GM12892 (cell line): ENCODE measurements around the gene FPR3.

ENCODE experiments used
- POLR2A ChIP-seq: IDR thresholded peaks from 2 replicates; pipeline ENCODE4 v1.6.1; 2011; ENCODE audit warnings: low read depth, low read length, control low read depth
- POLR2AphosphoS5 ChIP-seq: IDR thresholded peaks from 2 replicates; pipeline ENCODE4 v1.6.1; 2011; ENCODE audit warnings: low read depth, low read length, control low read depth

DNA sequence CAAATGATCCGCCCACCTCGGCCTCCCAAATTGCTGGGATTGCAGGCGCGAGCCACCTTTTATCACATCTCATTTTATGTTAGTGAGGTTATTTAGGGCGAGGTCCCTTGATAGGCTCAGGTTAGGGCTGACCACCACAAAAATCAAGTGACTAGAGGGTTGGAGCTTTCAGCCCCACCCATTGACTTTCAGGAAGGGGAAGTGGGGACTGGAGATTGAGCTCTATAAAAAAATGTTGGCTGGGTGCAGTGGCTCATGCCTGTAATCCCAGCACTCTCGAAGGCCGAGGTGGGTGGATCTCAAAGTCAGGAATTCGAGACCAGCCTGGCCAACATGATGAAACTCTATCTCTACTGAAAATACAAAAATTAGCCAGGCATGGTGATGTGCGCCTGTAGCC lies 20.1 kb downstream of the FPR3 start:
- TF ChIP-seq POLR2A (no peak), POLR2AphosphoS5 (no peak)
